IMR-90 (cell line): ENCODE results near the gene TFB1M. TPM values are rescaled to one million over a fixed set of nuclear protein-coding genes. Genes with fewer than 3 reads are reported as not detected.

Experiments used
- ATAC-seq: fragments of 200-7000 bp; cut with Tn5 transposase; 2 replicates; pipeline ENCODE4 v1.9.1; 2020; ENCODE audit warnings: low read depth, mild to moderate bottlenecking, moderate library complexity
- BruUV-seq: library from RNA; stranded (reverse); fragments of 400-500 nt; replicated peaks from 2 replicates; lab custom pipeline; 2021; lab: Mats Ljungman, UMichigan
- CTCF ChIA-PET: fragments of 300-600 bp; formaldehyde crosslinking; extraction: SDS; loops from one replicate; lab custom pipeline; 2021; ENCODE audit warnings: antibody characterized with exemption; lab: Yijun Ruan, JAX
- POLR2A ChIA-PET: fragments of 300-600 bp; sonication (Branson Sonifier 250); formaldehyde crosslinking; loops from one replicate; lab custom pipeline; 2022; ENCODE audit warnings: antibody characterized with exemption; ENCODE audit not compliant: unreplicated experiment; lab: Charles Lee
- DNase-seq: peaks from one replicate; pipeline ENCODE4 v3.0.0; 2013
- H2AFZ ChIP-seq: replicated peaks from 2 replicates; pipeline ENCODE3; 2013; ENCODE audit warnings: low read length, mild to moderate bottlenecking; ENCODE audit not compliant: poor library complexity
- H2AK5ac ChIP-seq: 2 replicates; pipeline ENCODE4 v1.6.1; 2013; ENCODE audit warnings: low read depth, low read length, inconsistent platforms
- H2AK9ac ChIP-seq: replicated peaks from 2 replicates; pipeline ENCODE3; 2013; ENCODE audit warnings: mild to moderate bottlenecking, low read depth, low read length, moderate library complexity; ENCODE audit not compliant: poor library complexity
- H2BK120ac ChIP-seq: 2 replicates; pipeline ENCODE4 v1.6.1; 2013; ENCODE audit warnings: low read depth, low read length, inconsistent platforms
- H2BK15ac ChIP-seq: 3 replicates; pipeline ENCODE4 v1.6.1; 2013; ENCODE audit warnings: low read depth, low read length, inconsistent platforms
- H2BK20ac ChIP-seq: 2 replicates; pipeline ENCODE4 v1.6.1; 2013; ENCODE audit warnings: low read depth, mild to moderate bottlenecking, inconsistent platforms, low read length, moderate library complexity
- H2BK5ac ChIP-seq: 2 replicates; pipeline ENCODE4 v1.6.1; 2013; ENCODE audit warnings: mild to moderate bottlenecking, low read depth, low read length, inconsistent platforms; ENCODE audit not compliant: poor library complexity, severe bottlenecking
- H3K14ac ChIP-seq: replicated peaks from 2 replicates; pipeline ENCODE4 v1.6.1; 2013; ENCODE audit warnings: low read depth, low read length, inconsistent platforms
- H3K18ac ChIP-seq: 2 replicates; pipeline ENCODE4 v1.6.1; 2013; ENCODE audit warnings: low read depth, low read length, control low read depth
- H3K23ac ChIP-seq: 2 replicates; pipeline ENCODE4 v1.6.1; 2013; ENCODE audit warnings: low read depth, low read length, inconsistent platforms
- H3K27ac ChIP-seq: 2 replicates; pipeline ENCODE4 v1.5.1; 2013; ENCODE audit warnings: mild to moderate bottlenecking, control low read depth, low read length; ENCODE audit not compliant: insufficient read depth
- H3K27me3 ChIP-seq: 2 replicates; pipeline ENCODE4 v1.6.1; 2013; ENCODE audit warnings: low read length; ENCODE audit not compliant: control insufficient read depth, insufficient read depth
- H3K36me3 ChIP-seq: 2 replicates; pipeline ENCODE4 v1.6.1; 2013; ENCODE audit warnings: low read length, mixed read lengths; ENCODE audit not compliant: control insufficient read depth, insufficient read depth
- H3K4ac ChIP-seq: 2 replicates; pipeline ENCODE4 v1.6.1; 2013; ENCODE audit warnings: low read depth, low read length, inconsistent platforms
- H3K4me1 ChIP-seq: 2 replicates; pipeline ENCODE4 v1.6.1; 2013; ENCODE audit warnings: low read length, mixed read lengths; ENCODE audit not compliant: control insufficient read depth, insufficient read depth
- H3K4me2 ChIP-seq: 2 replicates; pipeline ENCODE4 v1.6.1; 2013; ENCODE audit warnings: low read depth, mild to moderate bottlenecking, control low read depth, low read length, moderate library complexity
- H3K4me3 ChIP-seq: 2 replicates; pipeline ENCODE4 v1.5.1; 2013; ENCODE audit warnings: low read depth, mild to moderate bottlenecking, control low read depth, low read length, moderate library complexity; ENCODE audit not compliant: insufficient read depth
- H3K56ac ChIP-seq: 2 replicates; pipeline ENCODE4 v1.6.1; 2013; ENCODE audit warnings: low read length, inconsistent platforms; ENCODE audit not compliant: insufficient read depth; ENCODE audit errors: extremely low read depth
- H3K79me1 ChIP-seq, 2 experiments: 2 replicates each; pipeline ENCODE4 v1.6.1; 2013; ENCODE audit warnings: low read length in 2 of 2, inconsistent platforms in 1 of 2, low read depth in 1 of 2
- H3K9ac ChIP-seq: 2 replicates; pipeline ENCODE4 v1.6.1; 2013; ENCODE audit warnings: low read depth, low read length, control low read depth
- H3K9me1 ChIP-seq: 2 replicates; pipeline ENCODE4 v1.6.1; 2013; ENCODE audit warnings: low read length, inconsistent platforms; ENCODE audit not compliant: insufficient read depth
- H3K9me3 ChIP-seq: 2 replicates; pipeline ENCODE4 v1.6.1; 2013; ENCODE audit warnings: low read length; ENCODE audit not compliant: control insufficient read depth, insufficient read depth
- H4K20me1 ChIP-seq: 2 replicates; pipeline ENCODE4 v1.6.1; 2013; ENCODE audit warnings: low read length, inconsistent platforms; ENCODE audit not compliant: insufficient read depth
- H4K5ac ChIP-seq: 2 replicates; pipeline ENCODE4 v1.6.1; 2013; ENCODE audit warnings: mild to moderate bottlenecking, low read depth, low read length, control low read depth
- H4K8ac ChIP-seq, 2 experiments: 2 replicates each; pipeline ENCODE4 v1.6.1; 2013; ENCODE audit warnings: low read depth in 2 of 2, low read length in 2 of 2, control low read depth in 1 of 2, inconsistent platforms in 1 of 2
- H4K91ac ChIP-seq: 2 replicates; pipeline ENCODE4 v1.6.1; 2013; ENCODE audit warnings: low read depth, low read length, inconsistent platforms; ENCODE audit not compliant: insufficient read depth
- BHLHE40 ChIP-seq: fragments of 150-350 bp; IDR thresholded peaks from 2 replicates; pipeline ENCODE4 v1.6.1; 2016; ENCODE audit warnings: mild to moderate bottlenecking, low read depth, low read length
- CHD1 ChIP-seq: IDR thresholded peaks from 2 replicates; pipeline ENCODE4 v1.6.1; 2012; ENCODE audit warnings: low read depth, low read length, improper control_type of control experiment
- FOS ChIP-seq: fragments of 150-350 bp; IDR thresholded peaks from 2 replicates; pipeline ENCODE4 v1.6.1; 2016; ENCODE audit warnings: low read depth, low read length
- MAZ ChIP-seq: IDR thresholded peaks from 2 replicates; pipeline ENCODE4 v1.6.1; 2012; ENCODE audit warnings: low read depth, mild to moderate bottlenecking, low read length, improper control_type of control experiment, moderate library complexity, borderline replicate concordance
- NFE2L2 ChIP-seq: fragments of 150-350 bp; IDR thresholded peaks from 2 replicates; pipeline ENCODE4 v1.6.1; 2016; ENCODE audit warnings: low read depth, mild to moderate bottlenecking, low read length
- POLR2A ChIP-seq: IDR thresholded peaks from 2 replicates; pipeline ENCODE4 v1.6.1; 2012; ENCODE audit warnings: mild to moderate bottlenecking, low read depth, low read length
- RAD21 ChIP-seq: IDR thresholded peaks from 2 replicates; pipeline ENCODE4 v1.6.1; 2012; ENCODE audit warnings: low read length, improper control_type of control experiment
- RCOR1 ChIP-seq: IDR thresholded peaks from 2 replicates; pipeline ENCODE4 v1.6.1; 2012; ENCODE audit warnings: mild to moderate bottlenecking, low read length, improper control_type of control experiment; ENCODE audit not compliant: insufficient replicate concordance
- SMC3 ChIP-seq: fragments of 150-350 bp; IDR thresholded peaks from 2 replicates; pipeline ENCODE4 v1.6.1; 2016; ENCODE audit warnings: low read depth, mild to moderate bottlenecking, antibody characterized with exemption, low read length, moderate library complexity
- WGBS, 2 experiments: methylation state at CpG; one replicate each; pipeline versions ENCODE4 v1.1.5 to v1.1.7; 2013; ENCODE audit warnings: missing lambda C conversion rate in 2 of 2; ENCODE audit not compliant: insufficient read length in 1 of 2; ENCODE audit errors: extremely low coverage in 2 of 2; 5-methylcytosine and 5-hydroxymethylcytosine counted together
- dilution Hi-C: fragments of 300-500 bp; cut with HindIII; formaldehyde crosslinking; loops from one replicate; pipeline ENCODE4 v1.14.3; 2018; ENCODE audit warnings: low sequenced_read_pairs; ENCODE audit not compliant: unreplicated experiment
- in situ Hi-C: fragments of 300-500 bp; cut with MboI; formaldehyde crosslinking; loops from 3 replicates; pipeline ENCODE4 v1.14.3; 2019; ENCODE audit warnings: low sequenced_read_pairs, inconsistent platforms, mixed read lengths
- intact Hi-C: fragments of 100-400 bp; cut with micrococcal nuclease; formaldehyde crosslinking; loops from 2 replicates; pipeline ENCODE4 v1.10.0; 2022
- polyA plus RNA-seq, 3 experiments: library from polyadenylated mRNA; depleted of rRNA; stranded (reverse); fragments of >200 nt; gene quantifications; 2 replicates each; pipeline ENCODE4 v1.2.3, GENCODE V29; 2012; ENCODE audit warnings: low replicate concordance in 1 of 3
- total RNA-seq: library from RNA; depleted of rRNA; stranded (reverse); fragments of >200 nt; gene quantifications from 2 replicates; pipeline ENCODE4 v1.2.3, GENCODE V29; 2012
- TF ChIP-seq, protein P1 (sequence below): fragments of 150-350 bp; IDR thresholded peaks from 2 replicates; pipeline ENCODE4 v1.6.1; 2017; ENCODE audit warnings: mild to moderate bottlenecking, antibody characterized with exemption, low read length, low read depth
- TF ChIP-seq, protein P2 (sequence below): conservative IDR thresholded peaks from 2 replicates; pipeline ENCODE4 v1.5.1; 2012; ENCODE audit warnings: mild to moderate bottlenecking, low read depth, low read length, improper control_type of control experiment

Gene TFB1M
- total and polyA plus RNA-seq, 2 of the 4 experiments (the other 2 are of a cell fraction): 18.1 to 22.4 TPM

GRCh38 chr6:155309150-155309549 lies 5.1 kb downstream of the TFB1M start:
- H3K4me3 ChIP-seq: no peak overlapping the region
- peaks cover 28 to 40% of the 10 kb centered on the region in 2 experiments for H3K79me1 ChIP-seq
- H3K18ac ChIP-seq: no peak overlapping the region
- H3K9me1 ChIP-seq: no peaks in the 10 kb centered on the region; the same call in none of the 2 replicates
- no peak for TF ChIP-seq SMC3
- TF ChIP-seq POLR2A: no peak
- no peak for TF ChIP-seq FOS
- TF ChIP-seq, protein P1, sequence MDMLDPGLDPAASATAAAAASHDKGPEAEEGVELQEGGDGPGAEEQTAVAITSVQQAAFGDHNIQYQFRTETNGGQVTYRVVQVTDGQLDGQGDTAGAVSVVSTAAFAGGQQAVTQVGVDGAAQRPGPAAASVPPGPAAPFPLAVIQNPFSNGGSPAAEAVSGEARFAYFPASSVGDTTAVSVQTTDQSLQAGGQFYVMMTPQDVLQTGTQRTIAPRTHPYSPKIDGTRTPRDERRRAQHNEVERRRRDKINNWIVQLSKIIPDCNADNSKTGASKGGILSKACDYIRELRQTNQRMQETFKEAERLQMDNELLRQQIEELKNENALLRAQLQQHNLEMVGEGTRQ: no peak
- no peak for TF ChIP-seq NFE2L2
- no peak for TF ChIP-seq MAZ
- TF ChIP-seq, protein P2, sequence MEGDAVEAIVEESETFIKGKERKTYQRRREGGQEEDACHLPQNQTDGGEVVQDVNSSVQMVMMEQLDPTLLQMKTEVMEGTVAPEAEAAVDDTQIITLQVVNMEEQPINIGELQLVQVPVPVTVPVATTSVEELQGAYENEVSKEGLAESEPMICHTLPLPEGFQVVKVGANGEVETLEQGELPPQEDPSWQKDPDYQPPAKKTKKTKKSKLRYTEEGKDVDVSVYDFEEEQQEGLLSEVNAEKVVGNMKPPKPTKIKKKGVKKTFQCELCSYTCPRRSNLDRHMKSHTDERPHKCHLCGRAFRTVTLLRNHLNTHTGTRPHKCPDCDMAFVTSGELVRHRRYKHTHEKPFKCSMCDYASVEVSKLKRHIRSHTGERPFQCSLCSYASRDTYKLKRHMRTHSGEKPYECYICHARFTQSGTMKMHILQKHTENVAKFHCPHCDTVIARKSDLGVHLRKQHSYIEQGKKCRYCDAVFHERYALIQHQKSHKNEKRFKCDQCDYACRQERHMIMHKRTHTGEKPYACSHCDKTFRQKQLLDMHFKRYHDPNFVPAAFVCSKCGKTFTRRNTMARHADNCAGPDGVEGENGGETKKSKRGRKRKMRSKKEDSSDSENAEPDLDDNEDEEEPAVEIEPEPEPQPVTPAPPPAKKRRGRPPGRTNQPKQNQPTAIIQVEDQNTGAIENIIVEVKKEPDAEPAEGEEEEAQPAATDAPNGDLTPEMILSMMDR: no peak
- no peak for TF ChIP-seq CHD1
- no peak for TF ChIP-seq RCOR1
- TF ChIP-seq BHLHE40: no peak
- TF ChIP-seq RAD21: no peak
- POLR2A ChIA-PET: no interaction called here
- H3K9me3 ChIP-seq: no peaks in the 10 kb centered on the region
- intact Hi-C loops: no loop called here
- 0 out of 2 replicates have a peak overlapping the region, but pooled peaks have one; percentile 35 for H3K14ac ChIP-seq
- DNase-seq (peak; percentile 23), ATAC-seq (no peak)
- peaks cover 6% of the 10 kb centered on the region for H3K4me1 ChIP-seq
- no peaks in the 10 kb centered on the region for H4K20me1 ChIP-seq
- H2BK20ac ChIP-seq: 0 out of 2 replicates have a peak overlapping the region, but pooled peaks have one; percentile 15
- no peak overlapping the region for H3K56ac ChIP-seq
- no peak overlapping the region for H4K5ac ChIP-seq
- H3K4ac ChIP-seq: no peak overlapping the region
- no peak overlapping the region for H3K4me2 ChIP-seq
- in situ Hi-C loops: no loop called here
- H3K23ac ChIP-seq: no peak overlapping the region; the same call in 1 of the 2 replicates
- BruUV-seq: no TSS peak
- peak overlapping the region; percentile 43; the same call in 1 of the 2 replicates for H2AK5ac ChIP-seq
- no peak overlapping the region for H3K9ac ChIP-seq
- no peak overlapping the region for H4K8ac ChIP-seq
- peaks cover 2% of the 10 kb centered on the region; the same call in 1 of the 2 replicates for H3K36me3 ChIP-seq
- H2AK9ac ChIP-seq: no peak overlapping the region
- H3K27ac ChIP-seq: no peak overlapping the region
- H2BK120ac ChIP-seq: peak overlapping the region; percentile 49; the same call in 1 of the 2 replicates
- H4K91ac ChIP-seq: 0 out of 2 replicates have a peak overlapping the region, but pooled peaks have one; percentile 21
- no CpG with 5 or more reads among the region's 4 CpGs for WGBS, 2 experiments
- no peak overlapping the region for H2AFZ ChIP-seq
- H2BK15ac ChIP-seq: no peak overlapping the region
- H3K27me3 ChIP-seq: no peaks in the 10 kb centered on the region
- CTCF ChIA-PET: no interaction called here
- dilution Hi-C loops: no loop called here
- H2BK5ac ChIP-seq: peak overlapping the region; percentile 61
